ENCODE data around the gene CECR2.

DNA sequence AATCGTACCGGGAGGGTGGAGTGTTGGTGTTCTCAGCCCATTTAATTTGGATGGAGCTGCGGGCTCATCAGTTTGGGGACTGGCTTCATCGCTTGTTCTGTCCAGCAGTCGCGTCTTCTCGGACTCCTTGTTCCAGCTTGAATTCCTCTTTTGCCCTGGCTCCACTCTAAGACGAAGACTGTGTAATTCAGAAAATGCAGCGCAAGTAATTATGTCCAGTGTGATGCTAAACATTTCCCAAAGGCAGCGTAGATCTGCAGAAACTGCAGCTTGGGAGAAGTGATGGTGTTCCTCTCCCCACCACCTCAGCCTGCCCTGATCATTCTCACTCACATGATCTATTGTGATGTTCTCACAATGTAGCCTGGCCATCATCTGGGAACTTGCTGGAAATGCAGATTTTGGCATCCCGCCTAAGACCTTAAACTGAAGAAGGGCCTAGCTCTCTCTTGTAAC lies 194.7 kb downstream of the CECR2 start:
- TF ChIP-seq EZH2 (IDR thresholded peaks at IDR 0.05; ENCODE audit: borderline replicate concordance, low read depth, low read length, poor library complexity, severe bottlenecking) (no peak), CTCF (conservative IDR thresholded peaks at IDR 0.05; ENCODE audit: low read depth, low read length) (no peak)

Measured in A673 (cell line).